H9 (cell line): ENCODE data around the gene NEURL3. TPM values are rescaled to one million over a fixed set of nuclear protein-coding genes. Genes with fewer than 3 reads are reported as not detected.

ENCODE experiments used
- DNase-seq: peaks from one replicate; pipeline ENCODE4 v3.0.0-alpha.2; 2017
- H2AFZ ChIP-seq: one replicate; pipeline ENCODE4 v1.6.1; 2013; ENCODE audit warnings: mild to moderate bottlenecking, low read length, control low read depth, moderate library complexity
- H2AK5ac ChIP-seq: 2 replicates; pipeline ENCODE4 v1.6.1; 2013; ENCODE audit warnings: low read length, control low read depth, mixed read lengths; ENCODE audit not compliant: insufficient read length
- H2BK120ac ChIP-seq: one replicate; pipeline ENCODE4 v1.6.1; 2013; ENCODE audit warnings: low read depth, mild to moderate bottlenecking, low read length, control low read depth, inconsistent platforms; ENCODE audit not compliant: poor library complexity, severe bottlenecking
- H2BK12ac ChIP-seq: 2 replicates; pipeline ENCODE4 v1.6.1; 2013; ENCODE audit warnings: low read length, control low read depth, mixed read lengths, low read depth; ENCODE audit not compliant: insufficient read length
- H2BK15ac ChIP-seq: 2 replicates; pipeline ENCODE4 v1.6.1; 2013; ENCODE audit warnings: low read depth, low read length, control low read depth
- H2BK20ac ChIP-seq: one replicate; pipeline ENCODE4 v1.6.1; 2013; ENCODE audit warnings: low read depth, mild to moderate bottlenecking, low read length, control low read depth, inconsistent platforms; ENCODE audit not compliant: poor library complexity, severe bottlenecking
- H2BK5ac ChIP-seq: 2 replicates; pipeline ENCODE4 v1.6.1; 2013; ENCODE audit warnings: low read length, control low read depth, mixed read lengths; ENCODE audit not compliant: insufficient read length
- H3K14ac ChIP-seq: 2 replicates; pipeline ENCODE4 v1.6.1; 2013; ENCODE audit warnings: low read length, control low read depth; ENCODE audit not compliant: insufficient read depth
- H3K18ac ChIP-seq: 2 replicates; pipeline ENCODE4 v1.6.1; 2013; ENCODE audit warnings: low read depth, mild to moderate bottlenecking, mixed read lengths, low read length, control low read depth; ENCODE audit not compliant: insufficient read length
- H3K23ac ChIP-seq: 2 replicates; pipeline ENCODE4 v1.6.1; 2013; ENCODE audit warnings: low read length, control low read depth, mixed read lengths, low read depth; ENCODE audit not compliant: insufficient read length
- H3K23me2 ChIP-seq: 2 replicates; pipeline ENCODE4 v1.6.1; 2013; ENCODE audit warnings: low read depth, mild to moderate bottlenecking, mixed read lengths, low read length, control low read depth; ENCODE audit not compliant: insufficient read length, poor library complexity, severe bottlenecking
- H3K27ac ChIP-seq: 2 replicates; pipeline ENCODE4 v1.5.1; 2013; ENCODE audit warnings: low read length, control low read depth, mixed read lengths, low read depth; ENCODE audit not compliant: insufficient read length
- H3K27me3 ChIP-seq: 2 replicates; pipeline ENCODE4 v1.6.1; 2013; ENCODE audit warnings: low read length, control low read depth, inconsistent platforms; ENCODE audit not compliant: insufficient read depth
- H3K4ac ChIP-seq: 2 replicates; pipeline ENCODE4 v1.6.1; 2013; ENCODE audit warnings: low read depth, mild to moderate bottlenecking, control low read depth, inconsistent platforms, low read length, moderate library complexity
- H3K4me1 ChIP-seq: 2 replicates; pipeline ENCODE4 v1.6.1; 2013; ENCODE audit warnings: low read length, control low read depth, inconsistent platforms; ENCODE audit not compliant: insufficient read depth
- H3K4me2 ChIP-seq: 2 replicates; pipeline ENCODE4 v1.6.1; 2013; ENCODE audit warnings: low read length, control low read depth, mixed read lengths; ENCODE audit not compliant: insufficient read length, insufficient read depth
- H3K56ac ChIP-seq: 2 replicates; pipeline ENCODE4 v1.6.1; 2013; ENCODE audit warnings: low read depth, mild to moderate bottlenecking, mixed read lengths, low read length, control low read depth; ENCODE audit not compliant: insufficient read length
- H3K79me1 ChIP-seq: 2 replicates; pipeline ENCODE4 v1.6.1; 2013; ENCODE audit warnings: low read depth, mild to moderate bottlenecking, moderate library complexity, low read length, control low read depth, inconsistent platforms; ENCODE audit not compliant: insufficient read depth, poor library complexity, severe bottlenecking
- H3K79me2 ChIP-seq: 2 replicates; pipeline ENCODE4 v1.6.1; 2013; ENCODE audit warnings: low read length, control low read depth, inconsistent platforms; ENCODE audit not compliant: insufficient read depth
- H3K9ac ChIP-seq: 2 replicates; pipeline ENCODE4 v1.6.1; 2013; ENCODE audit warnings: low read length, control low read depth, mixed read lengths; ENCODE audit not compliant: insufficient read length; ENCODE audit errors: extremely low read depth
- H3K9me3 ChIP-seq: one replicate; pipeline ENCODE4 v1.6.1; 2013; ENCODE audit warnings: low read depth, low read length, inconsistent platforms; ENCODE audit not compliant: control insufficient read depth
- H3T11ph ChIP-seq: one replicate; pipeline ENCODE4 v1.6.1; 2013; ENCODE audit warnings: mild to moderate bottlenecking, low read length, control low read depth, inconsistent platforms
- H4K20me1 ChIP-seq: one replicate; pipeline ENCODE4 v1.6.1; 2013; ENCODE audit not compliant: control insufficient read depth, insufficient read length, insufficient read depth
- H4K5ac ChIP-seq: 2 replicates; pipeline ENCODE4 v1.6.1; 2013; ENCODE audit warnings: low read depth, mild to moderate bottlenecking, mixed read lengths, low read length, control low read depth; ENCODE audit not compliant: insufficient read length
- H4K8ac ChIP-seq: replicated peaks from 2 replicates; pipeline ENCODE4 v1.6.1; 2013; ENCODE audit warnings: low read length, control low read depth, mixed read lengths, low read depth; ENCODE audit not compliant: insufficient read length
- H4K91ac ChIP-seq: 2 replicates; pipeline ENCODE4 v1.6.1; 2013; ENCODE audit warnings: low read depth, mild to moderate bottlenecking, moderate library complexity, mixed read lengths, low read length, control low read depth; ENCODE audit not compliant: insufficient read length
- H3K27ac Mint-ChIP-seq, 3 experiments: 2 replicates in 2 of 3; 3 replicates in 1 of 3; pipeline ENCODE4 v1.8.0; 2020 to 2021; ENCODE audit warnings: mixed read lengths in 3 of 3, mild to moderate bottlenecking in 1 of 3, moderate library complexity in 1 of 3
- H3K27me3 Mint-ChIP-seq: 2 replicates; pipeline ENCODE4 v1.8.0; 2021; ENCODE audit warnings: low read depth, mild to moderate bottlenecking, moderate library complexity, mixed read lengths
- H3K36me3 Mint-ChIP-seq, 3 experiments: 2 replicates in 2 of 3; 3 replicates in 1 of 3; pipeline ENCODE4 v1.8.0; 2020 to 2021; ENCODE audit warnings: low read depth in 3 of 3, mixed read lengths in 3 of 3; ENCODE audit not compliant: insufficient read depth in 1 of 3
- H3K4me1 Mint-ChIP-seq, 2 experiments: 2 replicates each; pipeline ENCODE4 v1.8.0; 2020; ENCODE audit warnings: mixed read lengths in 2 of 2
- H3K4me3 Mint-ChIP-seq, 2 experiments: 2 replicates in 1 of 2; 3 replicates in 1 of 2; pipeline ENCODE4 v1.8.0; 2020 to 2021; ENCODE audit warnings: mild to moderate bottlenecking in 2 of 2, mixed read lengths in 2 of 2, moderate library complexity in 1 of 2
- H3K9me3 Mint-ChIP-seq, 2 experiments: 2 replicates in 1 of 2; 3 replicates in 1 of 2; pipeline ENCODE4 v1.8.0; 2020; ENCODE audit warnings: mild to moderate bottlenecking in 2 of 2, mixed read lengths in 2 of 2, moderate library complexity in 1 of 2
- WGBS: extraction: QIAGEN DNeasy Blood & Tissue Kit; methylation state at CpG from one replicate; pipeline ENCODE4 v1.1.7; 2013; ENCODE audit warnings: missing lambda C conversion rate, low lambda C conversion rate, mixed read lengths; ENCODE audit not compliant: insufficient read length; ENCODE audit errors: extremely low coverage; 5-methylcytosine and 5-hydroxymethylcytosine counted together
- total RNA-seq: library from RNA; stranded (reverse); gene quantifications from 2 replicates; pipeline ENCODE4 v1.2.1, GENCODE V29; 2021
- TF ChIP-seq, protein P1 (sequence below): fragments of 200-600 bp; sonication (generic); conservative IDR thresholded peaks from 3 replicates; pipeline ENCODE4 v1.8.0; 2021; ENCODE audit warnings: antibody characterized with exemption, mild to moderate bottlenecking

Gene NEURL3
- total RNA-seq, 1 experiment from 2014 or later = not detected

DNA sequence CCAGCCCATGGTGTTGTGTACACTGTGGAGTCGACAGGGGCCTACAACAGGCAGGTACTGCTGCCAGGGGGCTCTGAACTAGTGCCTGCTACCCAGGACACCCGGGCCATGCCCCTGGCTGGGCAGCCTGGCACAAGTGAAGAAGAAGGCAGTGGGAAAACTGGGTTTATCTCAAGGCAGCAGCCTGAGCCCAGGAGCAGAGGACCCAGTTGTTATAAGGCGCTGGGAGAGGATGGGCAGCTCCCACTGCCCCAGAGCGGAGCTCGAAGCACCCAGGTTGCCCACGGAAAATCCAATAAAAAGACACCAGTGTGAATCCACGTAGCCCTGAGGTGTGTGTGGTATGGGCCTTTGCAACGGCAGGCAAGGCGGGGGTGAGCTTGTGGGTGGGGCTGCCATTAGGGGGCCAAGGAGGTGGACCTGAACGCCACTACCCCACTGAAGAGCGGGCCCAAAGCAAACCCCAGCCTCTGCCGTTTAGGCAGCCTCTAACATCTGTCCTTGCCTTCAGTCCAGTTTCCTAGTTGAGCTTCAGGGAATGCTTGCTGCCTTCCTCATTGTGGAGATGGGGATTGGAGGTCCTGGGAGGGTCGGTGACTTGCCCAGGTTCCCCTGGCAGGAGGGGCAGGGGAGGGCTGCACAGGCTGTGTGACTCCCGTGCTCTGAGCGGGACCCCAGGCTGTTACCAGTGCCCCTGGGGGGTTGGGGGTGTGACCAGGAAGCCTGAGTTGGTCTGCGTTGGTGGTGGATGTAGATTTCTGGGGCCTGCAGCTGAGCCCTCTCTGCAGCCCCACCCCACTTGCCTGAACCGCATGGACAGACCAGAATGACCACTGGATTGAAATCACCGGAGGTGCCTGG, 47.4 kb upstream of the NEURL3 start:
- H2BK120ac ChIP-seq = no peak overlapping the region
- H3K27ac ChIP-seq = no peak overlapping the region
- H2BK12ac ChIP-seq = no peak overlapping the region
- H3K9ac ChIP-seq = no peak overlapping the region
- H3K27me3 ChIP-seq = no peaks in the 10 kb centered on the region
- H3K36me3 Mint-ChIP-seq = peaks cover 0 to 2% (median 0%) of the 10 kb centered on the region in 3 experiments; a peak in 2 of 7 replicates
- H2AFZ ChIP-seq = no peak overlapping the region
- H3K14ac ChIP-seq = no peak overlapping the region
- peaks cover 21 to 27% of the 10 kb centered on the region in 2 experiments for H3K4me1 Mint-ChIP-seq
- H3K9me3 Mint-ChIP-seq = no peaks in the 10 kb centered on the region
- no peak overlapping the region for H3K23ac ChIP-seq
- H3K23me2 ChIP-seq = no peaks in the 10 kb centered on the region
- H4K5ac ChIP-seq = no peak overlapping the region
- H3K56ac ChIP-seq = no peak overlapping the region
- no peaks in the 10 kb centered on the region for H4K20me1 ChIP-seq
- no peak overlapping the region for H2BK20ac ChIP-seq
- no peak overlapping the region for H2AK5ac ChIP-seq
- no peaks in the 10 kb centered on the region for H3K4me1 ChIP-seq
- no CpG with 5 or more reads among the region's 18 CpGs for WGBS
- no peak for DNase-seq
- H3K27ac Mint-ChIP-seq = no peak overlapping the region
- no peaks in the 10 kb centered on the region for H3K79me1 ChIP-seq
- no peak overlapping the region for H3K18ac ChIP-seq
- H2BK5ac ChIP-seq = no peak overlapping the region
- no peak overlapping the region for H2BK15ac ChIP-seq
- no peaks in the 10 kb centered on the region for H3K79me2 ChIP-seq
- H4K8ac ChIP-seq = no peak overlapping the region
- no peak overlapping the region for H4K91ac ChIP-seq
- no peak overlapping the region for H3K4me3 Mint-ChIP-seq
- no peak overlapping the region for H3K4me2 ChIP-seq
- no peaks in the 10 kb centered on the region for H3K9me3 ChIP-seq
- H3T11ph ChIP-seq = no peak overlapping the region
- peaks cover 2% of the 10 kb centered on the region; the same call in 1 of the 2 replicates for H3K27me3 Mint-ChIP-seq
- H3K4ac ChIP-seq = no peak overlapping the region
- TF ChIP-seq, protein P1, sequence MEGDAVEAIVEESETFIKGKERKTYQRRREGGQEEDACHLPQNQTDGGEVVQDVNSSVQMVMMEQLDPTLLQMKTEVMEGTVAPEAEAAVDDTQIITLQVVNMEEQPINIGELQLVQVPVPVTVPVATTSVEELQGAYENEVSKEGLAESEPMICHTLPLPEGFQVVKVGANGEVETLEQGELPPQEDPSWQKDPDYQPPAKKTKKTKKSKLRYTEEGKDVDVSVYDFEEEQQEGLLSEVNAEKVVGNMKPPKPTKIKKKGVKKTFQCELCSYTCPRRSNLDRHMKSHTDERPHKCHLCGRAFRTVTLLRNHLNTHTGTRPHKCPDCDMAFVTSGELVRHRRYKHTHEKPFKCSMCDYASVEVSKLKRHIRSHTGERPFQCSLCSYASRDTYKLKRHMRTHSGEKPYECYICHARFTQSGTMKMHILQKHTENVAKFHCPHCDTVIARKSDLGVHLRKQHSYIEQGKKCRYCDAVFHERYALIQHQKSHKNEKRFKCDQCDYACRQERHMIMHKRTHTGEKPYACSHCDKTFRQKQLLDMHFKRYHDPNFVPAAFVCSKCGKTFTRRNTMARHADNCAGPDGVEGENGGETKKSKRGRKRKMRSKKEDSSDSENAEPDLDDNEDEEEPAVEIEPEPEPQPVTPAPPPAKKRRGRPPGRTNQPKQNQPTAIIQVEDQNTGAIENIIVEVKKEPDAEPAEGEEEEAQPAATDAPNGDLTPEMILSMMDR = no peak
